WI38 (cell line): Measurements from ENCODE around the gene RNF207.
A peak's percentile ranks its signal among the peaks of the same experiment; 100 is the strongest.

Experiments used
- H3K4me3 ChIP-seq: 2 replicates; pipeline ENCODE4 v1.5.1; 2011; ENCODE audit warnings: low read depth, mild to moderate bottlenecking, control low read depth, low read length
- CTCF ChIP-seq: IDR thresholded peaks from 2 replicates; pipeline ENCODE4 v1.5.1; 2012; ENCODE audit warnings: low read depth, mild to moderate bottlenecking, control low read depth, low read length

Gene RNF207

GRCh38 chr1:6205849-6206519, at the start of gene RNF207:
RNF207 (plus strand) TSS chr1:6206119; CDS start chr1:6206536, 417 bp downstream.
- peak within 1 kb of the TSS; percentile 45 for H3K4me3 ChIP-seq
- TF ChIP-seq CTCF, result no peak

- H3K4me3 ChIP-seq, result no peak overlapping the region
- TF ChIP-seq CTCF, result no peak
These were observed 48.8 kb upstream of the RNF207 start for GRCh38 chr1:6157132-6157527.

- H3K4me3 ChIP-seq, result no peak overlapping the region
- TF ChIP-seq CTCF, result no peak
These were observed 48.3 kb upstream of the RNF207 start for GRCh38 chr1:6157528-6158174.

GRCh38 chr1:6158181-6158580, 47.7 kb upstream of the RNF207 start:
- H3K4me3 ChIP-seq, result no peak overlapping the region
- no peak for TF ChIP-seq CTCF

- no peak for TF ChIP-seq CTCF
- no peak overlapping the region for H3K4me3 ChIP-seq
These were observed 43.6 kb upstream of the RNF207 start for GRCh38 chr1:6162341-6162740.

GRCh38 chr1:6162773-6163172, 43.1 kb upstream of the RNF207 start:
- no peak for TF ChIP-seq CTCF
- no peak overlapping the region for H3K4me3 ChIP-seq

GRCh38 chr1:6163191-6163972, 42.5 kb upstream of the RNF207 start:
- H3K4me3 ChIP-seq, result no peak overlapping the region
- no peak for TF ChIP-seq CTCF
